Sigmoid colon (tissue), 4 donors: ENCODE measurements around the gene SH3BP5.

Source experiments
- CTCF ChIP-seq, 4 experiments: fragments of 450-650 bp in 3 of 4; fragments of 200-600 bp in 1 of 4; IDR thresholded peaks; one replicate each; pipeline ENCODE4 v1.5.1; 2016 to 2019; ENCODE audit warnings: antibody characterized with exemption in 4 of 4, mild to moderate bottlenecking in 3 of 4, moderate library complexity in 2 of 4
- POLR2AphosphoS5 ChIP-seq, 4 donors: sonication (generic); formaldehyde crosslinking; IDR thresholded peaks; one replicate each; pipeline ENCODE4 v1.6.1; 2017; ENCODE audit warnings: antibody characterized with exemption in 4 of 4

DNA sequence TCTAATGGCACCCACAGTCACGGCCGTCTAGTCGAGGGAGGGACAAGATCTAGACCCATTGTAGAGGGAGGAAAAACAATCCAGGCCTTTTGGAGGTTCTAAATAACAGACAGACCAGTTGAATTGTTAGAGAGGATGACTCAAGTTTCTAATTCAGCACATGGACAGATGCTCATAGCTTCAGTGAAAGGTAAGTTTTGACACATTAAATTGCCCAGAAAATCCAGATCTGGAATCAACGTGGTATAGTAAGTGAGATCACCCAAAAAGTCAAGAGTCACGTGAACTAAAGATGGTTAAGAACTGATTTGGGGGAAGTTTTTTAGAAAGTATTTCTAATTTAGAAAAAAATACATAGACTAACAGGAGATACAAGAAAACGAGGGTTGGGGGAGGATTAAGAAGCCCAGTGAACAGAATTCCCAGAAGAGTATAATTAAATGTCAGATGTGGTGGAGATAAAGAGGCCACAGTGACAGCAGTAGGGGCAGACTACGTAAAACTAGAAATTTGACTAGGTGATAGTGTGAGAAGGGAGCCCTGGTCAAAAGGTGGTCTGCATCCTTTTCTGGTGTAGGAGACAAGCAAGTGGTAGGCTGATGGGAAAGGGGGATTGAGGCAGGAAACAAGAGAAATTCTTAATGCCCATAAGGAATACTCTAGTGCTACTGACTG is 79.2 kb downstream of the SH3BP5 start:
- no peak for TF ChIP-seq POLR2AphosphoS5 (IDR thresholded peaks at IDR 0.05)
- no peak for TF ChIP-seq CTCF (IDR thresholded peaks at IDR 0.05)
